GM13976 (cell line): ENCODE measurements around the gene MIR17HG.

Experiments
- DNase-seq: peaks from one replicate; pipeline ENCODE4 v3.0.0; 2012; ENCODE audit warnings: low spot score
- CTCF ChIP-seq: IDR thresholded peaks from 2 replicates; pipeline ENCODE4 v1.5.1; 2012; ENCODE audit warnings: borderline replicate concordance, mild to moderate bottlenecking; ENCODE audit not compliant: insufficient read depth; ENCODE audit errors: extremely low read depth, missing control alignments, control extremely low read depth
- in situ Hi-C: fragments of 300-500 bp; cut with MboI; formaldehyde crosslinking; loops from one replicate; pipeline ENCODE4 v1.12.0; 2022; ENCODE audit warnings: low sequenced_read_pairs, mixed read lengths, inconsistent platforms; ENCODE audit not compliant: unreplicated experiment

MIR17HG gene

DNA sequence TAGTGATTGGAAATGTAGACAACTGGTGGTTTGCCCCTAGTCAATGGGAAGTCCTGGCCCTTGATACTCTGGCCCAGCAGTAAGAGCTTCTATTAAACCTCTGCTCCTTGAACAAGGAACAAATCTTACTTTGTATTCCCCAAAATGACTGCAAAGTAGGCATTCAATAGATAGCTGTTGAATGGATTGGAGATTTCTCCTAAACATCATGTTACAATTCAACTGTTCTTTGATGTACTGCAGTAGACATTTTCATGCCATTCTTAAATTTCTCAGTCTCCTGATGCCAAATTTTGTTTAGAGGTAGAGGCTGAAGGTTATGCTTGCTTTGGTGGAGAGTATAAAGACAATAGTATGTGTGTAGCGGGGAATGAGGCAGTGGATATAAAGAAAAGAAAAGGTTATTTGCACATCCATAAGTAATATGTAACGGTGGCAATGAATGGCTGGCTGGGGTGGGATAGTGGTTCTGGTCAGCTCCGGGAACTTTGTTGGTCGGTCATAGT lies 12.8 kb downstream of the MIR17HG start:
- TF ChIP-seq CTCF, result no peak
- DNase-seq, result no peak
- in situ Hi-C loops, result no loop called here

- no peak for DNase-seq
- in situ Hi-C loops, result no loop called here
- no peak for TF ChIP-seq CTCF
Measured at GRCh38 chr13:91361755-91362271, 14.3 kb downstream of the MIR17HG start.

DNA sequence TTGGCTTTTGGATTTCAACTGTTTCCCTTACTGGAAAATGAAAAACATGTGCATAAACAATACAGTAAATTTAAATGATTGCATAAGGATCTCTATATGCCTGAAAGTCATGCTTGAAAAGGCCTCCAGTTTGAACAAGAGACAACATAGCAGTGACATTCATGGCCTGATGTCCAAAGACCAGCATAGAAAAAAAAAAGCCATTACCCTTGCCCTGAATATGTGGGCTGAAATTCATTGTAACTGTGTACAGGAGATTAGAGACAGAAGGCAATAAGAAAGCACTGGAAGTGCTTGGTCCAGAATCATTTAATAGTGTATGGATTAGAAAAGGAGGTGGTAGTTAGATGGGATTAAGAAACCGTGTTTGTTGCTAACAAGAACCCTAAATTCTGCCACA lies 15.4 kb downstream of the MIR17HG start:
- no peak for DNase-seq
- no peak for TF ChIP-seq CTCF
- in situ Hi-C loops, result no loop called here

DNA sequence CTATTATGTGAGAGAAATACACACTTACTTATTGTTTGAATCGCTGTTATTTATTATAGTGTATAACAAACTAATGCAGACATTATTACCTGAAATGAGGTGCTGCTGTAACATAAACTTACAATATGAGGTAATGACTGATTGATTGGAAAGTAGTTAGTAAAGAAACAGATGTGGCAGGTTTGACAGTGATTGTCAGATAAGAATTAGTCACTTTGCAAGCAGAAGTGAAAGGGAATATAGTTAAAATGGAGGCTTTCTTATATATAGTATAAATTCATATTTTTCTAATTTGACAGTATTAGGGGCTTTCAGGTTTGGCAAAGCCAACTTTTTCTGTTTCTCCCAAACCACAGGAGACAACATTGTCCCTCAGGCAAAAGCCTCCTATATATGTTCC lies 20.6 kb downstream of the MIR17HG start:
- in situ Hi-C loops, result no loop called here
- DNase-seq, result no peak
- TF ChIP-seq CTCF, result no peak

DNA sequence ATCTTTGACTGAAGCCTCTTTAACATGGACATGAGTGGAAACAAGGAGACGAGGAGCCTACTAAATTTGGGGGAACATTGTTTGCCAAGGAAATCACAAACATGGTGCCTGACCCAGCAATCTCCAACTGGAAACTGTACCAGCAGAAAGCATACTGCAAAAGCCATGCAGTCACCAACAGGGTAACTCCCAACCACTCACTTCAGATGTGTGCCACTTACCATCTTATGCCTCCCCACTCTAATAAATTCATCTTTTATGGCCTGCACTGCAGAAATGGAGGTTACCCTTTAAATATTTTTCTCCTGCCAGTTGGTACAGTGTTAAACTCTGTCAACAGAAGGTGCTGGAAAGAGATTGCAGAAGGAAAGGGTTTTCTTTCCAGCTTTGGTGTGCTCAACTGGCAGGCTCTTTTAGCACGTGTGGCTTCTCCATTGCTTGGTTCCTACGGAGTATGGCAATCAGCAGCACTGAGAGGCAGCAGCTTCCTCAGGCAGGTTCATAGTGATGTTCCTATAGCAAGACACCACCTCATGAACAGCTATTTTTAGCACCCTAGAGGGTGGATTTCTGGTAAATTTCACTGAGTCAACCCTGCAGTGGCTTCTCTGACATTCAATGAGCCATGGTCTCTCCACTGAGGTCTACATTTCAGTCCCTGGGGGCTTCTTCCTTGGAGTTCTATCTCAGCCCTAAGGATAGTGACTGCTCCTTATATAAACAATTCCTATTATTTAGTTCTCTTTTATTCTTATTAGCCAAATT lies 21.4 kb downstream of the MIR17HG start:
- in situ Hi-C loops, result no loop called here
- TF ChIP-seq CTCF, result no peak
- DNase-seq, result no peak

DNA sequence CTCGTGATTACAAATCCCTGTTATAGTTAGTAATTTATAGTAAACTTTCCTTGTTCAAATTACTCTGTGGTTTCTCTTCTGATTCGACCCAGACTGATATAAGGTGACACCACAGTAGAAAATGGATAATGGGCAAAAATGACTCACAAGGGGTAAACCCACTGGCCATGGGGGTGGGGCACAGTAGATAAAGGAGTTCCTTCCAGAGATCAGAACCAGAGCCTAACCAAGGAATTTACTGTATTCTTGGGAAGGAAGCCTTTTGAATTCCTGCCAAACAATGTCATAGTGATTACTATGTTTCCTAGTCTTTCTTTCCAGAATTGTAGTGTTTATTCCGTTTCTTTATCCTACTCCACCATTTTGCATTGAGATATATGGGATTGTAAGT lies 21.9 kb downstream of the MIR17HG start:
- in situ Hi-C loops, result no loop called here
- no peak for DNase-seq
- no peak for TF ChIP-seq CTCF
